HepG2 (cell line): ENCODE results near the gene TGIF1.

Experiments
- CTCF ChIP-seq: sonication (generic); formaldehyde crosslinking; IDR thresholded peaks from 2 replicates; pipeline ENCODE4 v1.5.0; 2020; ENCODE audit warnings: mild to moderate bottlenecking, missing genetic modification reagents, moderate library complexity
- E2F1 ChIP-seq: sonication (generic); formaldehyde crosslinking; IDR thresholded peaks from 2 replicates; pipeline ENCODE4 v1.5.0; 2020; ENCODE audit warnings: missing genetic modification reagents
- GABPA ChIP-seq, 2 experiments: IDR thresholded peaks; 2 replicates each; pipeline ENCODE4 v1.6.1; 2011 to 2016; ENCODE audit warnings: low read depth in 2 of 2, low read length in 1 of 2, missing biosample characterization in 1 of 2, missing genetic modification characterization in 1 of 2
- HIVEP1 ChIP-seq: sonication (generic); formaldehyde crosslinking; IDR thresholded peaks from 2 replicates; pipeline ENCODE4 v1.4.0; 2020; ENCODE audit warnings: mild to moderate bottlenecking, missing genetic modification reagents
- IRF1 ChIP-seq: sonication (generic); formaldehyde crosslinking; IDR thresholded peaks from 2 replicates; pipeline ENCODE4 v1.4.0; 2020; ENCODE audit warnings: low read depth, mild to moderate bottlenecking, missing genetic modification reagents
- MXI1 ChIP-seq: IDR thresholded peaks from 3 replicates; pipeline ENCODE4 v1.6.1; 2012; ENCODE audit warnings: low read depth, low read length, inconsistent platforms, borderline replicate concordance
- SMC3 ChIP-seq: IDR thresholded peaks from 2 replicates; pipeline ENCODE4 v1.6.1; 2011; ENCODE audit warnings: low read length, improper control_type of control experiment
- SUZ12 ChIP-seq: fragments of 150-350 bp; IDR thresholded peaks from 2 replicates; pipeline ENCODE4 v1.6.1; 2014; ENCODE audit warnings: low read depth, low read length
- TGIF2 ChIP-seq: IDR thresholded peaks from 2 replicates; pipeline ENCODE4 v1.6.1; 2016; ENCODE audit warnings: control low read depth, missing compliant biosample characterization
- ZBED4 ChIP-seq: sonication (generic); formaldehyde crosslinking; IDR thresholded peaks from 2 replicates; pipeline ENCODE4 v1.4.0; 2020; ENCODE audit warnings: missing genetic modification reagents, borderline replicate concordance
- ZNF101 ChIP-seq: sonication (generic); formaldehyde crosslinking; IDR thresholded peaks from 2 replicates; pipeline ENCODE4 v1.4.0; 2020; ENCODE audit warnings: mild to moderate bottlenecking, low read depth, missing genetic modification reagents, borderline replicate concordance
- ZNF646 ChIP-seq: sonication (generic); formaldehyde crosslinking; IDR thresholded peaks from 2 replicates; pipeline ENCODE4 v1.9.0; 2021; ENCODE audit warnings: mild to moderate bottlenecking, missing genetic modification reagents

GRCh38 chr18:3400567-3401296 is 49.2 kb upstream of the TGIF1 start:
- no peak for TF ChIP-seq GABPA (IDR thresholded peaks at IDR 0.05; ENCODE audit: low read depth, low read length)
- TF ChIP-seq GABPA (CRISPR knock-in tag; IDR thresholded peaks at IDR 0.05; ENCODE audit: low read depth), result no peak
- no peak for TF ChIP-seq TGIF2 (CRISPR knock-in tag)
- TF ChIP-seq SUZ12, result no peak
- TF ChIP-seq ZBED4, result no peak
- TF ChIP-seq IRF1 (CRISPR knock-in tag), result no peak
- TF ChIP-seq E2F1 (CRISPR knock-in tag), result no peak
- TF ChIP-seq CTCF (CRISPR knock-in tag), result no peak
- no peak for TF ChIP-seq ZNF101 (CRISPR knock-in tag)
- no peak for TF ChIP-seq HIVEP1 (CRISPR knock-in tag)
- no peak for TF ChIP-seq MXI1
- TF ChIP-seq ZNF646 (CRISPR knock-in tag), result no peak
- no peak for TF ChIP-seq SMC3
